Measurements from ENCODE around the gene PDK4.

- TF ChIP-seq POLR2A (IDR thresholded peaks at IDR 0.05) (no peak), CTCF (IDR thresholded peaks at IDR 0.05) (no peak)
Measured at GRCh38 chr7:95632609-95633008, 36.3 kb upstream of the PDK4 start.
